NCI-H748 (cell line): ENCODE measurements around the gene TNFRSF4.

Source experiments
- DNase-seq: peaks from one replicate; lab custom pipeline; 2025; ENCODE audit not compliant: unreplicated experiment; lab: John Stamatoyannopoulos, UW

TNFRSF4 gene

DNA sequence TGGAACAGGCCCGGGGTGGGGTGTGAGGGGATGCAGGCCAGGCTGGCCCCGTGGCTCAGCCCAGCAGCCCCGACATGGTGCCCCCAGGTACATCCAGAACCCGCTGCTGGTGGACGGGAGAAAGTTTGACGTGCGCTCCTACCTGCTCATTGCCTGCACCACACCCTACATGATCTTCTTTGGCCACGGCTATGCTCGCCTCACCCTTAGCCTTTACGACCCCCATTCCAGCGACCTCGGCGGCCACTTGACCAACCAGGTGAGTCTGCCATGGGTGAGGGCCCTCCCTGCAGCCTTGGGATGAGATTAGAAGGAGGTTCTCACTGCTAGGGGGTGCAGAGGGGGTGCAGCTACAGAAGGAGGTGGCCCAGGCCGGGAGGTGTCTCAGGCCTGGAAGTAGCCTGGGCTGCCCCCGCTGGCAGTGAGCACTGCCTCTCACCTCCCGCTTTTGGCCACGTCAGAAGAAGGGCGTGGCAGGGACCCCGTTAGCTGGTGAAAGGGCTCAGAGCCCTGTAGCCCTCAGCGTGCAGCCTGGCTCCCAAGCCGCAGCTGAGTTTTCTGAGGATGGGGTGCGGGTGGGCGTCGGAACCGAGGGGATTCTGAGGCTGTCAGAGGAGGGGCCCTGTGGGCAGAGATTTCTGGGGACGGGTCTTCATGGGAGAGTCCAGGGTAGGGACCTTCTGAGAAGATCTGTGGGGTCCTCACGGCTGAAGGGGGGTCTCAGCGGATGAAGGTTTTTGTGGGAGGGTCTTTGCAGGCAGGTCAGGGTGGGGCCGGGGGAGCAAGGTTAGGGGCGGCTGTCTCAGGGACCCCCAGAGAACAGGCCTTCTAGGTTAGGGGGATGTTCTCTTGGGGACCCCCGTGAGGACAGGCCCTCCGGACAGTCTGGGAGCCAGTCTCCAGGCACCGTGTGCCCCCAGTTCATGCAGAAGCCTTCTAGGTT, 29.8 kb downstream of the TNFRSF4 start:
- DNase-seq = no peak

DNA sequence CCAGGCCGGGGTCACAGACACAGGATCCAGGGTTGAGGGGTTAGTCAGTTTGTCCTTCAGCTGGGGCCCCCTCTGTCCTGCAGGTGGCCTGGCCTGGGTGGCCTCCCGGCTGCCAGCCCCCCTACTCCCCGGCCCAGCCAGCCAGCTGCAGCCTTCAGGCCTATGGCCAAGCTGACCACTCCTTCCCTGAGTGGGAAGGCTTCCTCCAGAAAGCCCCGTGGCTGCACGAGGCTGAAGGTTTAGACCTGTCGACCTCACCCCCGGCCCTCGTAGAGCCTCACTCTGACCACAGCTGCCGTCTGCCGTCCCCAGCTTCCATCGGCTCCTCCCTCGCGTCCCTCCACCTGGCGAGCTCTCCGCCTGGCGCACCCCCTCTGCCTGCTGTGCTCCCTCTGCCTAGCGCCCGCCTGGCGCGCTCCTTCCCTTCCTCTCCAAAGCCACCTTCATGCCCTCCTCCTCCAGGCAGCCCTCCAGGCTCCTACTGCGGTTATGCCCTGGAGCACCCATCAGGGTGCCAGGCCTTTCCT, 30.7 kb downstream of the TNFRSF4 start:
- DNase-seq = no peak

DNA sequence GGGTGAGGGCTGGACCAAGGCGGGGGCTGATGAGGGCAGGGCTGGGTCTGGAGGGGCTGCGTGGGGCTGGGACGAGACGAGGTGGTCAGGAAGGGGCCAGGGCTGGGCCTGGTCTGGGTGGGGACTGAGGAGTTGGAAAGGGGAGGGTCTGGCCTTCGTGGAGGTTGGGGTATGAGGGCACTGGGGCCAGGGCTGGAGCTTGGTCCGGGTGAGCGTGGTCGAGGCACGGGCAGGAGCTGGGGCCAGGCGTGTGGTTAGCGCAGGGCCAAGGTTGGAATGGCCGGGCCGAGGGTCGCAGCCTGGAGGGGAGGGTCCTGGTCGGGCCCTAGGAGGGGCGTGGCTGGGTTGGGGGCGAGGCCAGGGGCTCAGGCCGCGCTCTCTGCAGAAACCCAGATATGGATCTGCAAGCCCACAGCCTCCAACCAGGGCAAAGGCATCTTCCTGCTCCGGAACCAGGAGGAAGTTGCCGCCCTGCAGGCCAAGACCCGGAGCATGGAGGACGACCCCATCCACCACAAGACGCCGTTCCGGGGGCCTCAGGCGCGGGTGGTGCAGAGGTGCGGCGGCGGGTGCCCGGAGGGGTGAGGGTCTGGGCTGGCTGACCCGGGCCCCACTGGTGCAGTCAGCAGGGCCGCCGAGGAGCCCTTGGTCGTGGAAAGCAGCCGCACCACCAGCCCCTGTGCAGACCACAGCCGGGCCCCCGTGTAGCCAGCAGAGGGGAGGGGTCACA, 31.3 kb downstream of the TNFRSF4 start:
- no peak for DNase-seq

DNA sequence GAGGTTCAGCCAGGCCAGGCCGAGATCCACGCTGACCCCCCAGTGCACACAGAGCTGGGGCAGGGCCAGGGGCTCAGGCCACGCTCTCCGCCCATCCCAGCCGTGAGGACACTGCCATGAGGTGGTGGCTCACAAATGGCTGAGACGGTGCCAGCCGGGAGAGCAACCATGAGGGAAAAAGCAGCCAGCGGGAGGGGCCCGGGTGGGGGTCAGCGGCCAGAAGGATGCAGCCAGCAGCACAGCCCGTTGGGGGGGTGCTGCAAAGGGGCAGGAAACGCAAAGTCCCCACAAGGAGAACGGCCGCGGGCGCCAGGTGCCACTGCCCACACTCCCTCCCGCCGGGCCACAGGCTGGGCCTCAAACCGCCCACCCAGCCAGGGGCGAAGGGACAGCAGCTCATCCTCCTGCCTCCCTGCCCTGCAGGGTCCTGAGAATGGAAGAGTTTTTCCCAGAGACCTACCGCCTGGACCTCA, 32.0 kb downstream of the TNFRSF4 start:
- DNase-seq = no peak

DNA sequence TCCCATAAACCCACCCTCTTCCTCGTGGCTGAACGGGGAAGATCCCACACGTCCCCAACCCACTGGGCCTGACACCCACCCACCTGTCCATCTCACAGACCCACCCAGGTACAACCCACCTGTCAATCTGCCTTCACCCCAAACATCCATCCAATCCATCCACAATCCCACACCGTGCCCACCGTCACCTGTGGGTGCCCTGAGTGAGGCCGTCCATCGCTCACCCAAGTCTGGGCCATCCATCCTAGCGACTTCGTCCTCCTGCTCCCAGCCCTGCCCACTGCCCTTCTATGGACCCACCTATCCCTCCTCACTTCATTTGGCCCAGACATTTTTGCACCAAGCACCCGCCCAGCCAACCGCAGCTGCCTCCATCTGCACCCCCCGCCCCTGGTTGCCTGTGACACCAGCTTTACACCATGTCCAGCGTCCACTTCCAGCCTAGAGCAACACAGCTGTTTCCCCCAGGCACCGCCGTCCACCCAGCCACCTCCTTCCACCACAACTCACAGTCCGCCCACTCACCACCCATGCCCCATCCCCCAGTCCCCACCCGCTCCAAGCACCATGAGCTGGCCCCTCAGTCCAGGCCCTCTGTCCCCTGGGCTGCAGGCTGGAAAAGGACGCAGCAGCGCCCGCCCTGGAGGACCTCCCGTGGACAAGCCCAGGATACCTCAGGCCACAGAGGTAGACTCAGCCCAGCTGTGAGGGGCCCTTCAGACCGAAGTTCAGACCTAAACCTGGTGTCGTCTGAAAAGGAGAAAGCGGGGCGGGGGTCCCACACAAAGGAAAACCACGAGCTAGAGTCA, 32.6 kb downstream of the TNFRSF4 start:
- no peak for DNase-seq

DNA sequence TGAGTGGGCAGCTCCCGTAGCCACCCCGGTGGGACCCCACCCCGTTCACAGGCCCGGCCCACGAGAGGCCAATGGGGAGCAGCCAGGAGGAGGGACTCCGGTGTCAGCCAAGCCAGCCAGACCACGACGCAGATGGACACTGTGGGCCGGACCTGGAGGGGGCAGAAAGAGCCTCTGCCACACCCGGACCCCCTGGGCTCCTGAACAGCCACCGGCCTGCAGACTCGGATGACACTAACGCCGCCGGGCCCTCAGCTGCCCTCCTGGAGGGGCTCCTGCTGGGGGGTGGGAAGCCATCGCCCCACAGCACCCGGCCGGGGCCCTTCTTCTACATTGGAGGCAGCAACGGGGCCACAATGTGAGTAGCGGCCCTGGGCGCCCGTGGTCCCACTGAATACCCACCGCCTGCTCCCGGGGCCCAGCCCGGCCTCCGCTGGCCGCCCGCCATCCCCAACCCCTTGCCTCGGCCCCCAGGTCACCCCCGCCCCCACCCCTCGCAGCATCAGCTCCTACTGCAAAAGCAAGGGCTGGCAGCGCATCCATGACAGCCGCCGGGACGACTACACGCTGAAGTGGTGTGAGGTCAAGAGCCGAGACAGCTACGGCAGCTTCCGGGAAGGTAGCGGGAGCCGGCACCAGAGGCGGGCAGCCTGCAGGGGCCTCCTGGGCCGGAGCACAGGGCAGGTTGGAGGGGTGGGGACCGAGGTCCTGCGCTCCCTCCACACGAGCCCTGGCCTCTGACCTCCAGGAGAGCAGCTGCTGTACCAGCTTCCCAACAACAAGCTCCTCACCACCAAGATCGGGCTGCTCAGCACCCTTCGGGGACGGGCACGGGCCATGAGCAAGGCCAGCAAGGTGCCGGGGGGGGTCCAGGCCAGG, 33.7 kb downstream of the TNFRSF4 start:
- DNase-seq = no peak

DNA sequence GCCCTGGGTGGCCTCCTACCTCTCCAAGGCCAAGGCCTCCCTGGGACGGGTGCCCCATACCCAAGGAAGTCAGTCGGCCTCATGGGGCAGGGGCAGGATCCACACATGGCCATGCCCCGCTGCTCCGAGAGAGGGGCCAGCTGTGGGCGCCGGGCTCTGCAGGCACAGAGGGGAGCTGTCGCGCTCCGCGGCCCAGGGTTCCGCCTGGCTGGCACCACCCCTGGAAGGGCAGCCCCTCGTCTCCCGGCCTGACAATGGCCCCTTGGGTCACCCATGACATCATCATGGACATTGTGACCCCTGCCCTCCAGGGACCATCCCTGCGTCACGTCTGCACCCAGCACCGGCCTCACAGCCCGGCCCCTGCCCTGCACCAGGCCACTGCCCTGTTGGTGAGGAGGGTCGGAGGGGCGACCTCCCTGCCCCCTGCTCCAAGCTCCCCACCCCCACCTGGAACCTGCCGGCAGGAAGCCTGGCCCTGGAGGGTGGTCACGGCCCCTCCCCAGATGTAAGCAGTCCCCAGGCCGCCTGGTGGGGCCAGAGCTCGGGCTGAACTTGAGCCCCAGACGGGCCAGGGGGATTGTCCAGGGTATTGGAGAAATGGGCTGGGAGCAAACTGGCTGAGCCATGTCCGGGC, 34.5 kb downstream of the TNFRSF4 start:
- no peak for DNase-seq

DNA sequence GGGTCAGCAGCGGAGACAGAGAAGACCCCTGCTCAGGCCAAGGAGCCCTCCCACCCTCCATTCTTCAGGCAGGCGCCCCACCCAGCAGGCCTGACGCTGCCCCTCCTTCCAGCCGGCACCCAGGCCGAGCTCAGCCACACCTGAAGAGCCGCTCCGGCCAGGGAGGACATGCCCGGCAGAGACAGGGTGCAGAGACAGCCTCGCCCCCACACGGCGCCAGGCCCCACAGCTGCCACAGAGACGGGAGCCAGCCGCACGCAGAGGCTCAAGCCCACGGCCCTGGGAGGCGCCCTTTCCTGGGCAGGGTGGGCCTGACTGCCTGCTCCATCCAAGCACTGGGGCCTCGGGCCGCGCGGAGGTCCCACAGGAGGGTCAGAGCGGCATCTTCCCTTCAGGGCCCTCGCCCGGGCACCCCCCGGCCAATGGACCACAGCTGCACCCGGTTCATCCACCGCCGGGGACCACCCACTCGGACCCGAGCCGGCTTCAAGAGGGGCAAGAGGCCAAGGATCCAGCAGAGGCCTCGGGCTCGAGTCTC, 35.1 kb downstream of the TNFRSF4 start:
- DNase-seq = no peak

DNA sequence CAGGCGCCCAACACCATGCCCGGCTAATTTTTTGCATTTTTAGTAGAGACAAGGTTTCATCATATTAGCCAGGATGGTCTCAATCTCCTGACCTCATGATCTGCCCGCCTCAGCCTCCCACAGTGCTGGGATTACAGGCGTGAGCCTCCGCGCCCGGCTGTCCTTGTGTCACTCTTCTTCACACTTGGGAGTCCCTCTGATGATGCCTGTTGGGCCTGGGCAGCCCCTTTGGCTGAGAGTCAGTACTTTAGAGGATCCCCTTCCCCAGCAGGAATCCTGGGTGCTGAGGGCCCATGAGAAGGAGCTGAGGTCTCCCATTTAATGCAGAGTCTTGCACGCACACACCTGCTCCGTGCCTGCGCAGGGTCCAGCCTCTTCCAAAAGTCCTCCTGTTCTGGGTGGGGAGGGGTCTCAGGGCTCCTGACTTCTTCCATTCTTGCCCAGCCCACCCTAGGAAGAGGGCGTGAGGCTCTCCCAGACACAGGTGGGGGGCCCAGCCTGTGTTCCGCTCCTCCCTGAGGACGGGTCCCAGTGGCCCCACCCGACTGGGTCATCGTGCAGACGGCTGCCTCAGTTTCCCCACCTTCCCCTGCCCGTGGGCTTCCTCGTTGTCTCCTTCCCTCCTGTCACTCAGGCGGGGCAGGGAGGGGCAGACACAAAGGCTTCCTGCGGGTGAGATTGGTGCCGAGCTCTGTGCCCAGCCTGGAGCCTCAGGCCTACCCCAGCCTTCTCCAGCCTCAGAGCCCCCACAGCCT, 36.3 kb downstream of the TNFRSF4 start:
- no peak for DNase-seq

DNA sequence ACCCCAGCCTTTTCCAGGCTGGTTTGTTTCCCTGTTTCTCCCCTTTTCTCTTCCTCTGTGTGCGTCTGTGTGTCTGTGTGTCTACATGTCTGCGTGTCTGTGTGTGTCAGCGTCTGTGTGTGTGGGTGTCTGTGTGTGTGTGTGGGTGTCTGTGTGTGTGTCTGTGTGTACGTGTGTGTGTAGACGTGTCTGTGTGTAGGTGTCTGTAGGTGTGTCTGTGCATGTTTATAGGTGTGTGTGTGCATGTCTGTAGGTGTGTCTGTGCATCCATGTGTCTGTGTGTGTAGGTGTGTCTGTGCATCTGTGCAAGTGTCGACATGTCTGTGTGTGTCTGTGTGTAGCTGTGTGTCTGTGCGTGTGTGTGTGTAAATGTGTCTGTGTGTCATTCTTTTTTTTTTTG, 37.0 kb downstream of the TNFRSF4 start:
- no peak for DNase-seq

DNA sequence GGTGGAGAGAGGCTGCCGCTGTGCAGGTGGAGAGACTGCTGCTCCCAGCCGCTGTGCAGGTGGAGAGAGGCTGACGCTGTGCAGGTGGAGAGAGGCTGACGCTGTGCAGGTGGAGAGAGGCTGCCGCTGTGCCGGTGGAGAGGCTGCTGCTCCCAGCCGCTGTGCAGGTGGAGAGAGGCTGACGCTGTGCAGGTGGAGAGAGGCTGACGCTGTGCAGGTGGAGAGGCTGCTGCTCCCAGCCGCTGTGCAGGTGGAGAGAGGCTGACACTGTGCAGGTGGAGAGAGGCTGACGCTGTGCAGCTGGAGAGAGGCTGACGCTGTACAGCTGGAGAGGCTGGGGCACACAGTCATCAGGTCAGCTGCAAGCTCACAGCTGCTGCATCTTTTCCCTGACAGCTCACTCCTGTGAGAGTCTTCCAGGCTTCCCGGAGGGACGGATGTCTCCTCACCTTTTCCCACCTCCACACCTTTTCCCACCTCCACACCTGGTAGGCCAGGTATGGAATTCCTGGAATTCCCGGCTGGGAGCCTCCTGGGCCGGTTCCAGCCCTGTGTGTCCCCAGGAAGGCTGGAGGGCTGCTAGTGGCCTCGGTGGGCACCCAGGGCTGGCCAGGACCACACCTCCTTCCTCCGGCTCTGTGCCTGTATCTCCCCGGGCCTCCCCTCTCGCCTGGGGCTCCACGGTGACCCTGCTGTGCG, 37.7 kb downstream of the TNFRSF4 start:
- peak; percentile 82 for DNase-seq

DNA sequence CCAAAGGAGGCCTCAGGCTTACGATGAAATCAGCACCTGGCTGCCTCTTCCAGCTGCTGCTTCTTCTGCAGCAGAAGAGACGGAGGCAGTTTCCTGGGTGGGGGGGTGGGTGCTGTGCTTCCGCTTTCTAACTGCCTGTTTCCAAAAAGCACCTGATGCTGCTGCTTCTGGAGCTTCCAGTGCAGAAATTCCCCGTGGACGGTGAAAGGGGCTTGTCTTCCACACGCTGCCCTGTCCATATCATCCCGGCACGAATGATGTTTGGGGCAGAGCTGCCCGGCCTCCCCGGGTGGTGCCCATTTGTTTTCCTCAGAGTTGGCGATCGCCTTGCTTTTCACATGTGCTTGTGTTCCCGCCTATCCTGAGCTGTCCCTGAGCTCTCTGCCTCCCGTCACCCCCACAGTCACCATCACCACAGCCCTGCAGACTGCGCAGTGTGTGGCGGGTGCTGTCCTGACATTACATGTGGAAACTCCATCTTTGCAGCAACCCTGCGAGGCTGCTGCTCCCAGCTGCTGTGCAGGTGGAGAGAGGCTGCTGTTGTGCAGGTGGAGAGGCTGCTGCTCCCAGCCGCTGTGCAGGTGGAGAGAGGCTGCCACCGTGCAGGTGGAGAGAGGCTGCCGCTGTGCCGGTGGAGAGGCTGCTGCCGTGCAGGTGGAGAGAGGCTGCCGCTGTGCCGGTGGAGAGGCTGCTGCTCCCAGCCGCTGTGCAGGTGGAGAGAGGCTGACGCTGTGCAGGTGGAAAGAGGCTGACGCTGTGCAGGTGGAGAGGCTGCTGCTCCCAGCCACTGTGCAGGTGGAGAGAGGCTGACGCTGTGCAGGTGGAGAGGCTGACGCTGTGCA, 38.5 kb downstream of the TNFRSF4 start:
- peak; percentile 93 for DNase-seq

DNA sequence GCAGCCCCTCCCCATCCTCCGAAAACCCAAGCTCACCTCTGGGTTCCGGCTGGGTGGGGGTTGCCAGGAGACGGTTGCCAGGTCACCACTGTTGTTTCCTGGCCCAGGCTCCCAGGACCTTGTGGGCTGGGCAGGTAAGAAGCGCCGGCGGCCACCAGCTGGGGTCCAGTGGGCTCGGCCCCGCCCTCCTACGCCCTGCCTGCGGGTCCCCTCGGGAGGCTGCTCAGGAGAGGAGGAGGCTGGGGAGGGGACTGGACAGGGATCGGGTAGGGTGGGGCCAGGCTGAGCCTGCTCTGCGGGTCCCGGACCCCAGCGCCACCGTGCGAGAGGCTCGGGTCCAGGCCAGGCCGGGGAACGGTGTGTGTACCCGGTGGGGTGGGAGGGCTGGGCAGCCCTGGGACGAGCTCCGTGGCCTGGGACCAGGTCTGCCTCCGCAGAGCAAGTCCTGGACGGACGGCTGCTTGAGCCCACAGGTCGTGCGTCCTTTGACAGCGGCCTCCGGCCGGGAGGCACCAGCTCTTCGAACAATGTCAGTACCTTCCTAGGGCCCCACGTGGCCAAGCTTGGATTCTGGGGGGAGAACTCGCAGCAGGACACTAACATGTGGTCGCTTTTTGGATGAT, 40.0 kb downstream of the TNFRSF4 start, which contains the start of gene TTLL10:
Gene TTLL10, plus strand, starts transcription at position 88 of the 623 bp plus-strand sequence. CDS start 5,336 bp downstream, outside the sequence.
- peak; percentile 48 for DNase-seq

DNA sequence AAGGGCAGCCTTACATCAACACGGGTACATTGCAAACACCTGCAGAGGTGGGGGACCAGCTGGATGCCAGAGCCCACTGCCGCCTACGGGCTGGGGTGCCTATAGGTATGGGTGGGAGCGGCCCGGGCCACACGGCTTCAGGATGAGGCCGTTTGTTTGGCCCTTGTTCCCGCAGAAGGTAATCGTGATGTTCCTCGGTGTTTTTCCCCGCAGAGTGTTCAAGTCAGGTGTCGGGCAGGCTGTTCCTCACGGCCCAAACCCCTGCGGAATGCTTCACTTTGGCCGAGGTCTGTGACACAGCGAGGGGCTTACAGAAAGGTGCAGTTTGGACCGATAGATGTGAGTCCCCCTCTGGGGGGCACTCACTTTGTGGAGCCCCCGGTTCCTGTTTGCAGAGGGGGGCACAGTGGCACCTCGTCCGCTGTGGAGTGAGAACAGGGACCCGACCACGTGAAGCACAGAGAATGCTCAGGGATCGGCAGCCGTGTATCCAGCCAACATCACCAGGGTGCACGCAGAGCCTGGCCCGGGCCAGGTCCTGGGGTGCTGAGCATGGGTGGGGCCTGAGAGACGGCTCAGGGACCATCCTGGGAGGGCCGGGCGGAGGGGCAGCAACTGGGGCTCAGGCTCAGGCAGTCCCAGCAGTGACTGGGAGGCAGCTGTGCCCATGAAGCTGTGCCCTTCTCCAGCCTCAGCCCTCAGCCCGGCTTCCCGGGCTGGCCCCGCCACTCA, 40.7 kb downstream of the TNFRSF4 start:
- DNase-seq = no peak

DNA sequence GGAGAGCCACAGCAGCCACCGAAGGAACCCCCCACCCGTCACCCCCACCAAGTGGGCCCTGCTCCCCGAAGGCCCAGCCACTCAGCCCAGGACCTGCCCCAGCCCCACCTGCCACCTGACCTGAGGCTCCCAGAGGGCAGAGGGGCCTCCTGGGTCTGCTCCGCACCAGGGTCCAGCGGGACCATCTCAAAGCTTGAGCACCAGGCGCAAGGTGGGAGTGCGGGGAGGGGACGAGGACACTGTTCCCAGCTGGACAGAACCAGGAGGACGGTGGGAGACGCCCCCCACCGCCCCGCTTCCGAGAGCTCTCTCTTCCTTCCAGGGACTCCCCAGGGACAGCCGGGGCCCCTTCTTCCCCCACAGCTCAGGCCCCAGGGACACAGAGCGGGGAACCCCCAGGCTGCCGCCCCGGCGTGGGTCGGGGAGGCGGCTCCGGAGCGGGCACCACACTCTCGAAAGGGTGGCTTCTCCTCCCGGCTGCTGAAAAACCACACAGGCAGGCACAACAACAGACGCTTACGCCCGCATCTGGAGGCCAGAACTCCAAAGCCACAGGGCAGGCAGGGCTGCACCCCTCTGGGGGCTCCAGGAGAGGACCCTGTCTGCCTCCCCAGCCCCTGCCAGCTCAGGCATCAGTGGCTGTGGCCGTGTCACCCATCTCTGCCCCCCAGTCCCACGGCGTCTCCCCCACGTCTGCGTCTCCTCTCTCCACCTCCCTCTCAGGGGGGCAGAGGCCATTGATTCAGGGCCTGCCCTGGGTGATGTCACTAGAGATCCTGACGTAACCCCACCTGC, 42.2 kb downstream of the TNFRSF4 start:
- DNase-seq = no peak
